HepG2 (cell line): Measurements from ENCODE around the gene GPR179. TPM values are rescaled to one million over a fixed set of nuclear protein-coding genes. Genes with fewer than 3 reads are reported as not detected.

ENCODE experiments used
- ATAC-seq: fragments of 200-7000 bp; cut with Tn5 transposase; 3 replicates; pipeline ENCODE4 v1.9.1; 2020; ENCODE audit warnings: mild to moderate bottlenecking, moderate library complexity
- BruUV-seq: library from RNA; stranded (reverse); fragments of 400-500 nt; replicated peaks from 2 replicates; lab custom pipeline; 2021; lab: Mats Ljungman, UMichigan
- CTCF ChIA-PET: fragments of 300-600 bp; formaldehyde crosslinking; extraction: SDS; loops from one replicate; lab custom pipeline; 2021; ENCODE audit warnings: low total read pairs, inconsistent platforms, low intra/inter-chr PET ratio; lab: Yijun Ruan, JAX
- POLR2A ChIA-PET: fragments of 350-600 bp; sonication (Branson Sonifier 250); formaldehyde crosslinking; loops from one replicate; lab custom pipeline; 2020; ENCODE audit warnings: antibody characterized with exemption, inconsistent platforms; lab: Yijun Ruan, JAX
- DNase-seq: peaks from one replicate; pipeline ENCODE4 v3.0.0-alpha.2; 2015; ENCODE audit warnings: low spot score
- FAIRE-seq: peaks from 3 replicates; lab custom pipeline; 2011; peaks lifted over from hg19 to GRCh38; lab: Jason Lieb, UNC
- H2AFZ ChIP-seq: one replicate; pipeline ENCODE4 v1.6.1; 2011; ENCODE audit warnings: low read length, inconsistent platforms
- H3K27ac ChIP-seq: fragments of 300-600 bp; 3 replicates; pipeline ENCODE4 v1.8.0; 2011; ENCODE audit warnings: mixed run types, mild to moderate bottlenecking, mixed read lengths, low read length, inconsistent platforms; ENCODE audit not compliant: insufficient read depth; ENCODE audit errors: extremely low read length
- H3K27me3 ChIP-seq, 2 experiments: fragments of 200-600 bp in 1 of 2; 2 replicates in 1 of 2; 3 replicates in 1 of 2; pipeline versions ENCODE4 v1.6.0 to v1.8.0; 2011; ENCODE audit warnings: low read length in 2 of 2, mild to moderate bottlenecking in 2 of 2, moderate library complexity in 2 of 2, inconsistent platforms in 1 of 2; ENCODE audit not compliant: insufficient read depth in 2 of 2, control insufficient read depth in 1 of 2
- H3K36me3 ChIP-seq, 2 experiments: fragments of 200-600 bp in 1 of 2; replicated peaks in 1 of 2; 2 replicates in 1 of 2; 3 replicates in 1 of 2; pipeline versions ENCODE4 v1.5.1 to v1.8.0; 2011; ENCODE audit warnings: low read length in 2 of 2, inconsistent platforms in 1 of 2; ENCODE audit not compliant: insufficient read depth in 2 of 2, control insufficient read depth in 1 of 2
- H3K4me1 ChIP-seq: 2 replicates; pipeline ENCODE4 v1.5.1; 2012; ENCODE audit warnings: low read length, inconsistent platforms; ENCODE audit not compliant: insufficient read depth
- H3K4me2 ChIP-seq: 2 replicates; pipeline ENCODE4 v1.6.0; 2011; ENCODE audit warnings: low read depth, low read length, inconsistent platforms
- H3K4me3 ChIP-seq, 3 experiments: fragments of 200-600 bp in 1 of 3; sonication (generic), shearing (Covaris generic) in 1 of 3; replicated peaks in 1 of 3; 2 replicates each; pipeline ENCODE4 v1.5.1; 2011 to 2016; ENCODE audit warnings: low read length in 3 of 3, inconsistent platforms in 2 of 3, low read depth in 2 of 3, mild to moderate bottlenecking in 2 of 3, control low read depth in 1 of 3, mixed read lengths in 1 of 3; ENCODE audit not compliant: insufficient read depth in 1 of 3
- H3K79me2 ChIP-seq: one replicate; pipeline ENCODE4 v1.6.1; 2011; ENCODE audit warnings: low read length, inconsistent platforms; ENCODE audit not compliant: insufficient read depth
- H3K9ac ChIP-seq: 2 replicates; pipeline ENCODE4 v1.6.0; 2011; ENCODE audit warnings: mild to moderate bottlenecking, low read depth, low read length, inconsistent platforms; ENCODE audit not compliant: insufficient read depth
- H3K9me3 ChIP-seq: 2 replicates; pipeline ENCODE4 v1.5.1; 2012; ENCODE audit warnings: mild to moderate bottlenecking, low read length
- H4K20me1 ChIP-seq: 2 replicates; pipeline ENCODE4 v1.6.0; 2011; ENCODE audit warnings: inconsistent platforms, mild to moderate bottlenecking, low read length, moderate library complexity; ENCODE audit not compliant: insufficient read depth
- CBX2 ChIP-seq, 2 experiments: fragments of 200-600 bp in 1 of 2; sonication (generic); formaldehyde crosslinking in 1 of 2; IDR thresholded peaks; 2 replicates each; pipeline versions ENCODE4 v1.7.0 to v1.8.1; 2018 to 2022; ENCODE audit warnings: low read depth in 2 of 2, low read length in 1 of 2, mild to moderate bottlenecking in 1 of 2, missing genetic modification reagents in 1 of 2
- KDM4B ChIP-seq: sonication (generic); formaldehyde crosslinking; IDR thresholded peaks from 2 replicates; pipeline ENCODE4 v1.4.0; 2020; ENCODE audit warnings: missing genetic modification reagents
- MIER3 ChIP-seq: IDR thresholded peaks from 2 replicates; pipeline ENCODE4 v1.6.1; 2016; ENCODE audit warnings: missing compliant biosample characterization, borderline replicate concordance
- PAX8 ChIP-seq: sonication (generic); formaldehyde crosslinking; IDR thresholded peaks from 2 replicates; pipeline ENCODE4 v1.8.0; 2022; ENCODE audit warnings: mild to moderate bottlenecking, missing genetic modification reagents, borderline replicate concordance
- PLRG1 ChIP-seq: fragments of 450-650 bp; conservative IDR thresholded peaks from 2 replicates; pipeline ENCODE4 v1.6.1; 2016
- POLR2A ChIP-seq, 2 experiments: IDR thresholded peaks; 2 replicates each; pipeline ENCODE4 v1.6.1; 2011; ENCODE audit warnings: low read depth in 2 of 2, low read length in 2 of 2, mild to moderate bottlenecking in 1 of 2, moderate library complexity in 1 of 2; ENCODE audit not compliant: insufficient read depth in 1 of 2
- RBFOX2 ChIP-seq: fragments of 200-400 bp; formaldehyde crosslinking; IDR thresholded peaks from 2 replicates; pipeline ENCODE4 v1.6.1; 2017; ENCODE audit warnings: low read depth, mild to moderate bottlenecking, low read length
- RBM22 ChIP-seq: fragments of 200-400 bp; formaldehyde crosslinking; optimal IDR thresholded peaks from 2 replicates; pipeline ENCODE3; 2017; ENCODE audit warnings: mild to moderate bottlenecking, low read length, moderate library complexity
- SOX13 ChIP-seq, 3 experiments: fragments of 450-650 bp in 1 of 3; sonication (generic) in 1 of 3; formaldehyde crosslinking in 1 of 3; IDR thresholded peaks in 2 of 3; conservative IDR thresholded peaks in 1 of 3; 2 replicates each; pipeline versions ENCODE4 v1.5.0 to v1.6.1; 2016 to 2020; ENCODE audit warnings: antibody characterized with exemption in 1 of 3, mild to moderate bottlenecking in 1 of 3, missing compliant biosample characterization in 1 of 3, missing genetic modification reagents in 1 of 3, moderate library complexity in 1 of 3
- SOX6 ChIP-seq, 2 experiments: fragments of 450-650 bp in 1 of 2; sonication (generic) in 1 of 2; formaldehyde crosslinking in 1 of 2; IDR thresholded peaks; 2 replicates each; pipeline versions ENCODE4 v1.4.0 to v1.6.1; 2017 to 2020; ENCODE audit warnings: antibody characterized with exemption in 1 of 2, mild to moderate bottlenecking in 1 of 2, missing genetic modification reagents in 1 of 2
- ZMYM2 ChIP-seq: sonication (generic); formaldehyde crosslinking; IDR thresholded peaks from 2 replicates; pipeline ENCODE4 v1.8.0; 2022; ENCODE audit warnings: mild to moderate bottlenecking, missing genetic modification reagents
- ZNF350 ChIP-seq: sonication (generic); formaldehyde crosslinking; IDR thresholded peaks from 2 replicates; pipeline ENCODE4 v1.4.0; 2020; ENCODE audit warnings: mild to moderate bottlenecking, low read depth, missing genetic modification reagents, borderline replicate concordance
- ZNF580 ChIP-seq: IDR thresholded peaks from 2 replicates; pipeline ENCODE4 v1.6.1; 2016; ENCODE audit warnings: low read depth, borderline replicate concordance
- ZNF589 ChIP-seq: sonication (generic); formaldehyde crosslinking; conservative IDR thresholded peaks from 2 replicates; pipeline ENCODE4 v1.8.0; 2022; ENCODE audit warnings: mild to moderate bottlenecking, moderate library complexity, missing genetic modification reagents
- ZNF704 ChIP-seq: sonication (generic); formaldehyde crosslinking; IDR thresholded peaks from 2 replicates; pipeline ENCODE4 v1.8.1; 2023; ENCODE audit warnings: mild to moderate bottlenecking, inconsistent platforms, moderate library complexity, missing genetic modification reagents, borderline replicate concordance
- ZNF740 ChIP-seq: sonication (generic); formaldehyde crosslinking; IDR thresholded peaks from 2 replicates; pipeline ENCODE4 v1.4.0; 2020; ENCODE audit warnings: missing genetic modification reagents
- WGBS: methylation state at CpG from one replicate; pipeline ENCODE4 v1.1.6; 2017; ENCODE audit warnings: low lambda C conversion rate; 5-methylcytosine and 5-hydroxymethylcytosine counted together
- in situ Hi-C: cut with HindIII; loops from 2 replicates; pipeline ENCODE4 v1.10.0; 2017; ENCODE audit warnings: low pct_unique_long_range_greater_than_20kb; ENCODE audit not compliant: extremely low pct_ligation_motif_present
- intact Hi-C: fragments of 100-400 bp; cut with micrococcal nuclease; formaldehyde crosslinking; loops from one replicate; pipeline ENCODE4 v1.10.0; 2022; ENCODE audit not compliant: unreplicated experiment
- polyA plus RNA-seq, 8 experiments: library from polyadenylated mRNA; depleted of rRNA in 3 of 8; stranded (reverse) in 7 of 8; unstranded in 1 of 8; fragments of >200 nt; fragmentation: Illumina TruSeq in 4 of 8; extraction: Trizol in 4 of 8; gene quantifications; 2 replicates each; pipeline versions ENCODE4 v1.2.1 to v1.2.3, GENCODE V29; 2011 to 2016; ENCODE audit warnings: low read depth in 4 of 8, missing spikeins in 1 of 8, mixed read lengths in 1 of 8; ENCODE audit not compliant: insufficient read depth in 1 of 8
- total RNA-seq, 5 experiments: library from RNA; depleted of rRNA; stranded (reverse); fragments of >200 nt; fragmentation: Illumina TruSeq; extraction: Trizol; gene quantifications; 2 replicates each; pipeline ENCODE4 v1.2.3, GENCODE V29; 2016; ENCODE audit warnings: low read depth in 1 of 5

Gene GPR179
- total and polyA plus RNA-seq, 2 of the 13 experiments (the other 11 are each of a cell fraction or from before 2014, with no cell fraction given) = 0.03 TPM; not detected in 1

- TF ChIP-seq MIER3 (CRISPR knock-in tag) (no peak), ZMYM2 (CRISPR knock-in tag) (no peak), ZNF580 (CRISPR knock-in tag) (no peak), ZNF704 (CRISPR knock-in tag) (no peak), PAX8 (CRISPR knock-in tag) (no peak), RBFOX2 (peak; percentile 33; the same call in 1 of the 2 replicates), KDM4B (no peak), ZNF350 (CRISPR knock-in tag) (no peak), PLRG1 (no peak)
These were observed 19.0 kb downstream of the GPR179 start (continued) for GRCh38 chr17:38324772-38325171.

- Histone ChIP-seq H4K20me1 (no peaks in the 10 kb centered on the region), H3K27ac (no peak overlapping the region), H3K4me3 (no peak overlapping the region), H3K9me3 (no peaks in the 10 kb centered on the region), H3K79me2 (no peaks in the 10 kb centered on the region), H3K4me1 (peaks cover 17% of the 10 kb centered on the region), H3K36me3 (peaks cover 22 to 38% of the 10 kb centered on the region in 2 experiments), H3K27me3 (peaks cover 0 to 10% of the 10 kb centered on the region in 2 experiments; a peak in 1 of 5 replicates), H3K4me2 (no peak overlapping the region), H3K9ac (no peak overlapping the region), H2AFZ (no peak overlapping the region)
- ChIA-PET CTCF (no interaction called here), POLR2A (interaction anchor here (0.6 to 1.8 kb wide), 7 partner anchors 9 to 439 kb away, joined by 3 to 6 read pairs (median 3); partner anchors contain the start of genes MRPL45 and SOCS7)
- TF ChIP-seq ZNF740 (CRISPR knock-in tag) (0 out of 2 replicates have a peak, but pooled peaks have one; percentile 45), ZNF589 (CRISPR knock-in tag) (no peak), POLR2A (IDR thresholded peaks at IDR 0.05; ENCODE audit: insufficient read depth in 1 of 2, low read depth in 2 of 2, low read length in 2 of 2) (0 out of 4 replicates have a peak, but pooled peaks of 1 of the 2 experiments have one; percentile 17), RBM22 (peak; percentile 39), SOX13 (IDR thresholded peaks at IDR 0.05) (no peak), SOX13 (CRISPR knock-in tag; conservative IDR thresholded peaks at IDR 0.05 in 1 of 2, IDR thresholded peaks at IDR 0.05 in 1 of 2) (0 out of 4 replicates have a peak, but pooled peaks of 1 of the 2 experiments have one; percentile 32), CBX2 (IDR thresholded peaks at IDR 0.05; ENCODE audit: low read depth, low read length) (no peak), CBX2 (CRISPR knock-in tag; IDR thresholded peaks at IDR 0.05; ENCODE audit: low read depth) (no peak), SOX6 (IDR thresholded peaks at IDR 0.05) (no peak), SOX6 (CRISPR knock-in tag; IDR thresholded peaks at IDR 0.05) (0 out of 2 replicates have a peak, but pooled peaks have one; percentile 27)
- 86% methylated on average over 3 of the region's 3 CpGs for WGBS
- no peak for DNase-seq
- intact Hi-C loops (no loop called here), in situ Hi-C loops (no loop called here)
- FAIRE-seq = no peak
- ATAC-seq = no peak
- no TSS peak for BruUV-seq
These were observed 19.5 kb downstream of the GPR179 start for GRCh38 chr17:38324141-38324697.
